PFSK-1 (cell line): Measurements from ENCODE around the gene MET.

Experiments
- FOXP2 ChIP-seq: optimal IDR thresholded peaks from 2 replicates; pipeline ENCODE3; 2011; ENCODE audit warnings: borderline replicate concordance, control low read depth, inconsistent platforms; ENCODE audit not compliant: insufficient read depth; ENCODE audit errors: extremely low read length, extremely low read depth
- POLR2AphosphoS5 ChIP-seq: IDR thresholded peaks from 2 replicates; pipeline ENCODE4 v1.6.1; 2012; ENCODE audit warnings: low read depth, mild to moderate bottlenecking, control low read depth, low read length, moderate library complexity
- REST ChIP-seq, 2 experiments: IDR thresholded peaks; 2 replicates each; pipeline versions ENCODE4 v1.6.1 to v1.8.0; 2011 to 2012; ENCODE audit warnings: low read depth in 2 of 2, low read length in 2 of 2, control low read depth in 1 of 2, inconsistent platforms in 1 of 2, mild to moderate bottlenecking in 1 of 2, moderate library complexity in 1 of 2; ENCODE audit not compliant: insufficient read depth in 1 of 2
- SIN3A ChIP-seq: IDR thresholded peaks from 2 replicates; pipeline ENCODE4 v1.6.1; 2012; ENCODE audit warnings: mild to moderate bottlenecking, low read length, moderate library complexity, borderline replicate concordance; ENCODE audit not compliant: insufficient read depth
- TAF1 ChIP-seq: IDR thresholded peaks from 2 replicates; pipeline ENCODE4 v1.6.1; 2012; ENCODE audit warnings: low read length, control low read depth, borderline replicate concordance; ENCODE audit not compliant: insufficient read depth

MET gene

GRCh38 chr7:116702046-116702785, 30.2 kb downstream of the MET start:
- no peak for TF ChIP-seq POLR2AphosphoS5
- TF ChIP-seq REST (IDR thresholded peaks at IDR 0.05; ENCODE audit: insufficient read depth in 1 of 2, low read depth in 2 of 2, low read length in 2 of 2), result no peak
- no peak for TF ChIP-seq SIN3A
- no peak for TF ChIP-seq TAF1
- TF ChIP-seq FOXP2, result no peak

- TF ChIP-seq FOXP2, result no peak
- no peak for TF ChIP-seq SIN3A
- TF ChIP-seq REST (IDR thresholded peaks at IDR 0.05; ENCODE audit: insufficient read depth in 1 of 2, low read depth in 2 of 2, low read length in 2 of 2), result no peak
- no peak for TF ChIP-seq POLR2AphosphoS5
- TF ChIP-seq TAF1, result no peak
These were observed 32.7 kb downstream of the MET start for GRCh38 chr7:116704650-116705228.

- TF ChIP-seq POLR2AphosphoS5, result no peak
- no peak for TF ChIP-seq SIN3A
- no peak for TF ChIP-seq FOXP2
- TF ChIP-seq TAF1, result no peak
- TF ChIP-seq REST (IDR thresholded peaks at IDR 0.05; ENCODE audit: insufficient read depth in 1 of 2, low read depth in 2 of 2, low read length in 2 of 2), result no peak
These were observed 33.4 kb downstream of the MET start for GRCh38 chr7:116705419-116705818.

GRCh38 chr7:116706668-116707126, 34.7 kb downstream of the MET start:
- TF ChIP-seq POLR2AphosphoS5, result no peak
- no peak for TF ChIP-seq SIN3A
- TF ChIP-seq FOXP2, result no peak
- no peak for TF ChIP-seq TAF1
- no peak for TF ChIP-seq REST (IDR thresholded peaks at IDR 0.05; ENCODE audit: insufficient read depth in 1 of 2, low read depth in 2 of 2, low read length in 2 of 2)
